ENCODE measurements around the gene NAT8L. TPM values are rescaled to one million over a fixed set of nuclear protein-coding genes. Genes with fewer than 3 reads are reported as not detected.

NAT8L gene
- total RNA-seq, 3 donors from 2014 or later (not counting 1 experiment from before 2014, with no cell fraction given): not detected

DNA sequence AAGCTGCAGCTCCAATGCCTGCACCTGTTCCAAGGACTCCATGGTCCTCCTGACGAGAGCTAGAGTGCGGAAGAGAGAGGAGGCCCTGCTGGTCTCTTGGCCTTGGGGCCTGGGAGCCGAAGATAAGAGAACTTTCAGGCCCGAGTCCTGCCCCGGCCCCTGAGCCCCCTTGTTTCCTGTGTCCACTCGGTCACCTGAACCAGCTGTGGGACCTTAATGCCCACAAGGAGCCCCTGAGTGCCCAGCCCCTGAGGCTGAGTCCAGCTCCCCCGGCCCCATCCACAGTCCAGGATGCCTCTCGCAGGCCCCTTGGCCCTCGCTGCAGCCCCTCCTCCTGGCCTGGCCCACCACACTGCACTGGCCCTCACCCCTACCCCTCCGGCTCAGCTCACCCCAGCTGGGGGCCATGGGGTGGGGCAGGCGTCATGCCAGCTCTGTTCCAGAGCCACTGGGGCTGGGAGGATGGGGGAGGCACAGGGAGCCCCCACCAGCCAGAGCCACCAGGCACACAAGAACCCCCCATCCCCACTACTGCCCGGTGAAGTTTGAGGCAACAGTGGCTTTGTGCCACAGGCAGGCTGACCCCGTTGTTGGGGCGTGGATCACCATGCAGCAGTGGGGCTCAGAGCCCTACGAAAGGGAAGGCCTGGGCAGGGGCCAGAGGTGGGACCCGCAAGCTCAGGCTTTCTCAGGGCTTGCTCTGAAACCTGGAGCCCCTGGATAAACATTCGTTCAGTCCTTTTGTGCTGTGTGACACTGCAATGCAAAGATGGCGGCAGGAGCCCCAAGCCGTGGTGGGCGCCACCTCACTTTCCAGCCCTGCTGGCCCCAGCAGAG is 14.1 kb downstream of the NAT8L start:
- 94% methylated on average over 18 of the region's 20 CpGs for WGBS (ENCODE audit: insufficient coverage)
- Histone ChIP-seq H3K27me3 (ENCODE audit: control insufficient read depth, insufficient read depth, low read length) (no peaks in the 10 kb centered on the region), H3K9me3 (ENCODE audit: control insufficient read depth, insufficient read depth, low read length) (no peaks in the 10 kb centered on the region), H3K4me3 (ENCODE audit: low read length) (no peak overlapping the region), H3K27ac (ENCODE audit: low read length) (no peak overlapping the region), H3K4me1 (ENCODE audit: control insufficient read depth, insufficient read depth, low read length) (no peaks in the 10 kb centered on the region), H3K36me3 (ENCODE audit: control insufficient read depth, insufficient read depth, low read length) (no peaks in the 10 kb centered on the region)
- ATAC-seq (no peak), DNase-seq (no peak)
- Mint-ChIP-seq H3K27me3 (ENCODE audit: low read depth in 2 of 2) (no peaks in the 10 kb centered on the region), H3K27ac (no peak overlapping the region), H3K9me3 (no peaks in the 10 kb centered on the region), H3K4me3 (no peak overlapping the region), H3K4me1 (no peaks in the 10 kb centered on the region), H3K36me3 (no peaks in the 10 kb centered on the region)
- intact Hi-C loops (cut with micrococcal nuclease): no loop called here
- TF ChIP-seq, protein P1, sequence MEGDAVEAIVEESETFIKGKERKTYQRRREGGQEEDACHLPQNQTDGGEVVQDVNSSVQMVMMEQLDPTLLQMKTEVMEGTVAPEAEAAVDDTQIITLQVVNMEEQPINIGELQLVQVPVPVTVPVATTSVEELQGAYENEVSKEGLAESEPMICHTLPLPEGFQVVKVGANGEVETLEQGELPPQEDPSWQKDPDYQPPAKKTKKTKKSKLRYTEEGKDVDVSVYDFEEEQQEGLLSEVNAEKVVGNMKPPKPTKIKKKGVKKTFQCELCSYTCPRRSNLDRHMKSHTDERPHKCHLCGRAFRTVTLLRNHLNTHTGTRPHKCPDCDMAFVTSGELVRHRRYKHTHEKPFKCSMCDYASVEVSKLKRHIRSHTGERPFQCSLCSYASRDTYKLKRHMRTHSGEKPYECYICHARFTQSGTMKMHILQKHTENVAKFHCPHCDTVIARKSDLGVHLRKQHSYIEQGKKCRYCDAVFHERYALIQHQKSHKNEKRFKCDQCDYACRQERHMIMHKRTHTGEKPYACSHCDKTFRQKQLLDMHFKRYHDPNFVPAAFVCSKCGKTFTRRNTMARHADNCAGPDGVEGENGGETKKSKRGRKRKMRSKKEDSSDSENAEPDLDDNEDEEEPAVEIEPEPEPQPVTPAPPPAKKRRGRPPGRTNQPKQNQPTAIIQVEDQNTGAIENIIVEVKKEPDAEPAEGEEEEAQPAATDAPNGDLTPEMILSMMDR (IDR thresholded peaks at IDR 0.05): no peak

DNA sequence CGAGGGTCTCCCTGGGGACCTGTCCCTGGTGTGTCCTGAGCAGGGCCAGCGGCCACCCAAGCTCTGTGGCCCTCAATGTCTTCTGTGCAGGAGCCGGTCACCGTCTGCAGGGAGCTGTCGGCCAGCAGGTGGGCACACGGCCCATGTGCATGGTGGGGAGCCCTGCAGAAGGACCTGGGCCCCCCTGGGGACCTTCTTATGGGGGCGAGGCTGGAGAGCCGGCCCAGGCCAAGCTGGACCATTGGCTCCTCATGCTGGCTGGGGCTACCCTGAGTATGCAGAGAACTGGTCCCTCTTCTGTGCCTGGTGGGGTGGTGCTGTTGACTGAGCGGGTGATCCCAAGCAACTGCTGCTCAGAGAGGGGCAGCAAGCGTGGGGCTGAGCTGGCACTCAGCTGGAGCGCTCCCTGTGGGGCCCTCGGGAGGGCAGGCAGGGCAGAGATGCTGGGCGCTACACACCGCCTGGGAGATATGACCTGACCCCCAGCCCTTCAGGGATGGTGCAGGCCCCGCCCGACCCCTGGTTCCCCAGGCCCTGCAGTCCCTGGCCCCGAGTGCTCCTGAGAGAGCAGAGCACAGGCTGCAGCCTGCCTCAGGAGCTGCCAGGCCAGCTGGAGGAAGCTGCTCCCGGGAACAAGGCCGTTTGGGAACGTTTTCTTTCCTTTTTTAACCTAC is 14.8 kb downstream of the NAT8L start:
- Mint-ChIP-seq H3K4me1 (no peaks in the 10 kb centered on the region), H3K27ac (no peak overlapping the region), H3K27me3 (ENCODE audit: low read depth in 2 of 2) (no peaks in the 10 kb centered on the region), H3K36me3 (no peaks in the 10 kb centered on the region), H3K9me3 (no peaks in the 10 kb centered on the region), H3K4me3 (no peak overlapping the region)
- DNase-seq (no peak), ATAC-seq (no peak)
- Histone ChIP-seq H3K36me3 (ENCODE audit: control insufficient read depth, insufficient read depth, low read length) (no peaks in the 10 kb centered on the region), H3K4me3 (ENCODE audit: low read length) (no peak overlapping the region), H3K4me1 (ENCODE audit: control insufficient read depth, insufficient read depth, low read length) (no peaks in the 10 kb centered on the region), H3K27ac (ENCODE audit: low read length) (no peak overlapping the region), H3K27me3 (ENCODE audit: control insufficient read depth, insufficient read depth, low read length) (no peaks in the 10 kb centered on the region), H3K9me3 (ENCODE audit: control insufficient read depth, insufficient read depth, low read length) (no peaks in the 10 kb centered on the region)
- intact Hi-C loops (cut with micrococcal nuclease): no loop called here
- 87% methylated on average over 20 of the region's 20 CpGs for WGBS (ENCODE audit: insufficient coverage)
- TF ChIP-seq, protein P1 (IDR thresholded peaks at IDR 0.05): no peak

DNA sequence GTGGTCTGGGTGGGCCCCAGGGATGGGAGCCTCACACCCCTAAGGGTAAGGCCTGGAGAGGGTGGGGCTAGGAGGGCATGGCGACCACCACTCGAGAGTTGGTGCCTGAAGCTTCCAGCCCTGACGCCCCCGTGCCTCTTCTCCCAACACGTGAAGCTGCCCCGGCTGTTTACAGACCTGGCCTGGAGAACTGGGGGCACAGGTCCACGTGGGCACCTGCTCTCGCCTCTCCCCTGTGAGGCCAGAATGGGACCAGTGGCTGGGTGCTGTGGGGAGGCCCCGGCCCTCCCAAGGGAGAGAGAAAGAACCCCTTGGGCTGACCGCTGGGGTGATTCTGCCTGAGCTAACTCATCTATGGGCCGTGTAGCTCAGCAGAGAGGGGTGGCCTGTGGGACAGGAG is 15.5 kb downstream of the NAT8L start:
- intact Hi-C loops (cut with micrococcal nuclease): no loop called here
- no peak for DNase-seq
- 83% methylated on average over 11 of the region's 11 CpGs for WGBS (ENCODE audit: insufficient coverage)
- no peak for ATAC-seq
- no peaks in the 10 kb centered on the region for H3K27me3 Mint-ChIP-seq (ENCODE audit: low read depth in 2 of 2)
- H3K27ac Mint-ChIP-seq: no peak overlapping the region
- no peak overlapping the region for H3K4me3 Mint-ChIP-seq
- no peak overlapping the region for H3K27ac ChIP-seq (ENCODE audit: low read length)
- no peaks in the 10 kb centered on the region for H3K9me3 ChIP-seq (ENCODE audit: control insufficient read depth, insufficient read depth, low read length)
- H3K4me1 ChIP-seq (ENCODE audit: control insufficient read depth, insufficient read depth, low read length): no peaks in the 10 kb centered on the region
- no peaks in the 10 kb centered on the region for H3K36me3 ChIP-seq (ENCODE audit: control insufficient read depth, insufficient read depth, low read length)
- no peak overlapping the region for H3K4me3 ChIP-seq (ENCODE audit: low read length)
- TF ChIP-seq, protein P1 (IDR thresholded peaks at IDR 0.05): no peak
- no peaks in the 10 kb centered on the region for H3K36me3 Mint-ChIP-seq
- H3K27me3 ChIP-seq (ENCODE audit: control insufficient read depth, insufficient read depth, low read length): no peaks in the 10 kb centered on the region
- H3K9me3 Mint-ChIP-seq: no peaks in the 10 kb centered on the region
- no peaks in the 10 kb centered on the region for H3K4me1 Mint-ChIP-seq

Data from natural killer cell (primary cell).